Neural progenitor cell (in vitro differentiated cells): ENCODE results near the gene CD83. TPM values are rescaled to one million over a fixed set of nuclear protein-coding genes. Genes with fewer than 3 reads are reported as not detected.

Experiments
- DNase-seq: peaks from one replicate; pipeline ENCODE4 v3.0.0-alpha.2; 2016; ENCODE audit warnings: low spot score
- H2AFZ ChIP-seq: fragments of 200-600 bp; sonication (generic); replicated peaks from 2 replicates; pipeline ENCODE4 v1.6.1; 2016; ENCODE audit warnings: antibody characterized with exemption
- H3F3A ChIP-seq: fragments of 200-600 bp; sonication (generic); 2 replicates; pipeline ENCODE4 v1.6.1; 2016; ENCODE audit warnings: antibody characterized with exemption, low read depth
- H3K27ac ChIP-seq: fragments of 200-600 bp; sonication (generic); 2 replicates; pipeline ENCODE4 v1.5.1; 2016; ENCODE audit warnings: mild to moderate bottlenecking
- H3K27me3 ChIP-seq: fragments of 200-600 bp; sonication (generic); 2 replicates; pipeline ENCODE4 v1.6.1; 2016; ENCODE audit warnings: mild to moderate bottlenecking, moderate library complexity
- H3K36me3 ChIP-seq: fragments of 200-600 bp; sonication (generic); 2 replicates; pipeline ENCODE4 v1.5.1; 2016
- H3K4me1 ChIP-seq: fragments of 200-600 bp; sonication (generic); 2 replicates; pipeline ENCODE4 v1.6.1; 2016; ENCODE audit warnings: mixed run types
- H3K4me2 ChIP-seq: fragments of 200-600 bp; sonication (generic); 2 replicates; pipeline ENCODE4 v1.6.1; 2016
- H3K4me3 ChIP-seq: fragments of 200-600 bp; sonication (generic); 2 replicates; pipeline ENCODE4 v1.5.1; 2016
- H3K79me2 ChIP-seq: fragments of 200-600 bp; sonication (generic); 2 replicates; pipeline ENCODE4 v1.6.1; 2016; ENCODE audit warnings: low read depth
- H3K9ac ChIP-seq: fragments of 200-600 bp; sonication (generic); 2 replicates; pipeline ENCODE4 v1.6.1; 2016
- H3K9me3 ChIP-seq: fragments of 200-600 bp; sonication (generic); 2 replicates; pipeline ENCODE4 v1.5.1; 2016; ENCODE audit warnings: low read depth
- H4K20me1 ChIP-seq: fragments of 200-600 bp; sonication (generic); 2 replicates; pipeline ENCODE4 v1.6.1; 2016; ENCODE audit warnings: low read depth
- H3K27ac Mint-ChIP-seq: 3 replicates; pipeline ENCODE4 v1.8.0; 2021; ENCODE audit warnings: mixed read lengths
- H3K27me3 Mint-ChIP-seq: 2 replicates; pipeline ENCODE4 v1.8.0; 2022; ENCODE audit warnings: low read depth, mild to moderate bottlenecking, inconsistent platforms, moderate library complexity, mixed read lengths; ENCODE audit not compliant: insufficient read depth
- H3K36me3 Mint-ChIP-seq: 3 replicates; pipeline ENCODE4 v1.8.0; 2021; ENCODE audit warnings: mixed read lengths
- H3K4me1 Mint-ChIP-seq: 3 replicates; pipeline ENCODE4 v1.8.0; 2021; ENCODE audit warnings: mixed read lengths
- H3K4me3 Mint-ChIP-seq: 3 replicates; pipeline ENCODE4 v1.8.0; 2021; ENCODE audit warnings: mild to moderate bottlenecking, moderate library complexity, mixed read lengths
- H3K9me3 Mint-ChIP-seq: 3 replicates; pipeline ENCODE4 v1.8.0; 2020; ENCODE audit warnings: mixed read lengths
- EZH2 ChIP-seq: fragments of 200-600 bp; sonication (generic); IDR thresholded peaks from 2 replicates; pipeline ENCODE4 v1.6.1; 2017; ENCODE audit warnings: antibody characterized with exemption, mild to moderate bottlenecking, moderate library complexity
- EZH2phosphoT487 ChIP-seq: fragments of 200-600 bp; sonication (generic); IDR thresholded peaks from 2 replicates; pipeline ENCODE4 v1.6.1; 2017; ENCODE audit warnings: antibody characterized with exemption
- total RNA-seq: library from RNA; depleted of rRNA; stranded (reverse); fragments of >200 nt; gene quantifications from 2 replicates; pipeline ENCODE4 v1.2.3, GENCODE V29; 2015; ENCODE audit warnings: low replicate concordance
- TF ChIP-seq, protein P1 (sequence below): fragments of 200-600 bp; sonication (generic); IDR thresholded peaks from 2 replicates; pipeline ENCODE4 v1.5.1; 2017; ENCODE audit warnings: antibody characterized with exemption, mild to moderate bottlenecking

The CD83 gene
- total RNA-seq, 1 donor from 2014 or later = 0.80 TPM

DNA sequence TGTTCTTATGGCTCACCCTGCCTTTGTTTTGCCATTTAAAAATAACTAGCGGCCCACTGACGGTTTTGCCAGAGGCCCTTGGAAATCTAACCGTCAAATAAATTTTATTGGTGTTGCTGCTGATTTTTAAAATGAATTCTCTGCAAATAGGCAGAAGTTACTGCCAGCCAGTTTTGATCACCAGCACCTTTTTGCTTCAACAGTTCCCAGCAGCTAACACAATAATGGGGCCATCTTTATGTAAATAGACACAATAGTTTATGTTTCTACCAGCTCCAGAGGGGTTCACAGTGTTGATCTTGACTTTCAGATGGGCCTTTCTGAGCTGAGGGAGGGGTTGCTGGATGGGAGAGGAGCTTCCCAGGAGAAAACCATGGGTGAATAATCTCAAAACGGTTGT lies 11.2 kb downstream of the CD83 start:
- Histone ChIP-seq H3K9ac (no peak overlapping the region), H3K4me1 (peaks cover 7% of the 10 kb centered on the region), H3K27me3 (no peaks in the 10 kb centered on the region), H4K20me1 (no peaks in the 10 kb centered on the region), H2AFZ (peak overlapping the region; percentile 98), H3K79me2 (no peaks in the 10 kb centered on the region), H3K4me2 (no peak overlapping the region), H3K27ac (no peak overlapping the region), H3K9me3 (no peaks in the 10 kb centered on the region), H3F3A (no peaks in the 10 kb centered on the region), H3K4me3 (no peak overlapping the region), H3K36me3 (no peaks in the 10 kb centered on the region)
- H3K4me1 Mint-ChIP-seq = peaks cover 19% of the 10 kb centered on the region
- TF ChIP-seq EZH2phosphoT487 = no peak
- TF ChIP-seq, protein P1, sequence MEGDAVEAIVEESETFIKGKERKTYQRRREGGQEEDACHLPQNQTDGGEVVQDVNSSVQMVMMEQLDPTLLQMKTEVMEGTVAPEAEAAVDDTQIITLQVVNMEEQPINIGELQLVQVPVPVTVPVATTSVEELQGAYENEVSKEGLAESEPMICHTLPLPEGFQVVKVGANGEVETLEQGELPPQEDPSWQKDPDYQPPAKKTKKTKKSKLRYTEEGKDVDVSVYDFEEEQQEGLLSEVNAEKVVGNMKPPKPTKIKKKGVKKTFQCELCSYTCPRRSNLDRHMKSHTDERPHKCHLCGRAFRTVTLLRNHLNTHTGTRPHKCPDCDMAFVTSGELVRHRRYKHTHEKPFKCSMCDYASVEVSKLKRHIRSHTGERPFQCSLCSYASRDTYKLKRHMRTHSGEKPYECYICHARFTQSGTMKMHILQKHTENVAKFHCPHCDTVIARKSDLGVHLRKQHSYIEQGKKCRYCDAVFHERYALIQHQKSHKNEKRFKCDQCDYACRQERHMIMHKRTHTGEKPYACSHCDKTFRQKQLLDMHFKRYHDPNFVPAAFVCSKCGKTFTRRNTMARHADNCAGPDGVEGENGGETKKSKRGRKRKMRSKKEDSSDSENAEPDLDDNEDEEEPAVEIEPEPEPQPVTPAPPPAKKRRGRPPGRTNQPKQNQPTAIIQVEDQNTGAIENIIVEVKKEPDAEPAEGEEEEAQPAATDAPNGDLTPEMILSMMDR = no peak
- TF ChIP-seq EZH2 = no peak
- H3K9me3 Mint-ChIP-seq = no peaks in the 10 kb centered on the region
- no peaks in the 10 kb centered on the region for H3K36me3 Mint-ChIP-seq
- DNase-seq = no peak
- H3K27me3 Mint-ChIP-seq = peaks cover 6% of the 10 kb centered on the region
- no peak overlapping the region for H3K4me3 Mint-ChIP-seq
- peak overlapping the region; percentile 40 for H3K27ac Mint-ChIP-seq

DNA sequence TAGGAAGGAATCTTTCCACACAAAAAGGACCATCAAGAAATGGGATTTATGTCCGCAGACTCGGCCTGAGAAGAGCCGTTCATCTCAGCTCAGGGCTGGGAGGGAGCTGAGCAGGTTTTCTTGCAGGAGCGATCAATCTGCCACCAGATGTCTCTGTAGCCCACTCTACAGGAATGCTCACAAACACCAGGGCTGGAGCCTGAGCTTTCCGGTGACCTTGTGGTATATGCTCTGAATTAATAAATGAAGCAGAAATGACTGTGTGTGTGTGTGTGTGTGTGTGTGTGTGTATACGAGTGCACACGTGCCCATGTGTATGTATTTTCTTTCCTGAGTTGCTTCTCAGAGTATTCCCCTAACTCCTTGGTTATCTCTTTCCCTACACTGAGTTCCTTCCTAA lies 12.0 kb downstream of the CD83 start:
- no peaks in the 10 kb centered on the region for H3F3A ChIP-seq
- no peaks in the 10 kb centered on the region for H3K79me2 ChIP-seq
- peak; percentile 80 for DNase-seq
- H4K20me1 ChIP-seq = no peaks in the 10 kb centered on the region
- H3K4me3 ChIP-seq = no peak overlapping the region
- H3K4me1 Mint-ChIP-seq = peaks cover 19% of the 10 kb centered on the region
- no peak overlapping the region for H3K9ac ChIP-seq
- no peaks in the 10 kb centered on the region for H3K36me3 ChIP-seq
- H3K9me3 ChIP-seq = no peaks in the 10 kb centered on the region
- H3K27ac ChIP-seq = no peak overlapping the region
- no peak overlapping the region for H3K27ac Mint-ChIP-seq
- no peak overlapping the region for H3K4me3 Mint-ChIP-seq
- peaks cover 1% of the 10 kb centered on the region for H3K36me3 Mint-ChIP-seq
- no peaks in the 10 kb centered on the region for H3K9me3 Mint-ChIP-seq
- H2AFZ ChIP-seq = peak overlapping the region; percentile 98
- H3K4me1 ChIP-seq = peaks cover 7% of the 10 kb centered on the region
- TF ChIP-seq, protein P1 = peak; percentile 73
- no peak for TF ChIP-seq EZH2
- no peaks in the 10 kb centered on the region for H3K27me3 ChIP-seq
- peaks cover 6% of the 10 kb centered on the region for H3K27me3 Mint-ChIP-seq
- no peak overlapping the region for H3K4me2 ChIP-seq

DNA sequence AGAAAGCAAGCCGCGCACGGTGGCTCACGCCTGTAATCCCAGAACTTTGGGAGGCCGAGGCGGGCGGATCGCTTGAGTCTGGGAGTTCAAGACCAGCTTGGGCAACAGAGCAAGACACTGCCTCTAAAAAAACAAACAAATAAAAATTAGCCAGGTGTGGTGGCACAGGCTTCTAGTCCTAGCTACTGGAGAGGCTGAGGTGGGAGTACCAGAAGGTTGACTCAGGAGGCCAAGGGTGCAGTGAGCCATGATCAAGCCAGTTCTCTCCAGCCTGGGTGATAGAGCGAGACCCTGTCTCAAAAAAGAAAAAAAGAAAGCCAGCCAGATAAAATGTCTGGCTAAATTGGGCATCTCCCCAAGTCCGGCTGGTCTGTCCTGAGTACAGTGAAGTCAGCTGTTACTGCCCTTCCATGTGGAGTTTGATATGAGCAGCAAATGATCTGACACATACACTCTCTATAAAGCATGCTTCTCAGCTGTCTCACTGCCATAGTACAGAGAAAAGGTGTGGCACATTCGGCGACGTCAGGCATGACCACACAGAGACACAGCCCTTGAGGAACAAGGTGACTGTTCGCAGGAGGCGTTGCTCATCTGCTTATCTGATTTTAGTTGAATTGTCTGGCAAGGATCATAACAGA lies 13.0 kb downstream of the CD83 start:
- H3K36me3 ChIP-seq = no peaks in the 10 kb centered on the region
- H3K27ac ChIP-seq = no peak overlapping the region
- no peak overlapping the region for H3K4me2 ChIP-seq
- H3K79me2 ChIP-seq = no peaks in the 10 kb centered on the region
- no peaks in the 10 kb centered on the region for H3K27me3 ChIP-seq
- TF ChIP-seq EZH2 (no peak), EZH2phosphoT487 (no peak)
- TF ChIP-seq, protein P1 = no peak
- peaks cover 3% of the 10 kb centered on the region for H3K36me3 Mint-ChIP-seq
- H3K4me3 Mint-ChIP-seq = no peak overlapping the region
- no peak overlapping the region for H3K27ac Mint-ChIP-seq
- peaks cover 19% of the 10 kb centered on the region for H3K4me1 Mint-ChIP-seq
- no peak overlapping the region for H3K9ac ChIP-seq
- H2AFZ ChIP-seq = no peak overlapping the region
- H3K4me1 ChIP-seq = peaks cover 7% of the 10 kb centered on the region
- no peaks in the 10 kb centered on the region for H4K20me1 ChIP-seq
- no peak for DNase-seq
- no peaks in the 10 kb centered on the region for H3K9me3 ChIP-seq
- no peaks in the 10 kb centered on the region for H3F3A ChIP-seq
- no peaks in the 10 kb centered on the region for H3K9me3 Mint-ChIP-seq
- H3K4me3 ChIP-seq = no peak overlapping the region
- peaks cover 6% of the 10 kb centered on the region for H3K27me3 Mint-ChIP-seq
